ENCODE results near the gene ARL6. TPM values are rescaled to one million over a fixed set of nuclear protein-coding genes. Genes with fewer than 3 reads are reported as not detected.

Gene ARL6
- total RNA-seq, 4 donors from 2014 or later, result 14.6 to 42.5 (median 19.7) TPM

GRCh38 chr3:97738761-97739160, 25.8 kb upstream of the ARL6 start:
- no peaks in the 10 kb centered on the region for H3K27me3 ChIP-seq
- H3K4me3 ChIP-seq, result no peak overlapping the region
- H3K27ac ChIP-seq, result no peak overlapping the region
- H3K36me3 ChIP-seq, result no peaks in the 10 kb centered on the region
- no peaks in the 10 kb centered on the region for H3K9me3 ChIP-seq
- no peaks in the 10 kb centered on the region for H3K4me1 ChIP-seq
- DNase-seq, result no peak
- TF ChIP-seq POLR2A (IDR thresholded peaks at IDR 0.05) (no peak), CTCF (IDR thresholded peaks at IDR 0.05) (no peak)
- intact Hi-C loops (cut with DNase I; ENCODE audit: low total_unique reads), result no loop called here

GRCh38 chr3:97742036-97742435, 22.5 kb upstream of the ARL6 start:
- Histone ChIP-seq H3K4me3 (no peak overlapping the region), H3K27ac (no peak overlapping the region), H3K9me3 (no peaks in the 10 kb centered on the region), H3K4me1 (no peaks in the 10 kb centered on the region), H3K27me3 (no peaks in the 10 kb centered on the region), H3K36me3 (no peaks in the 10 kb centered on the region)
- DNase-seq, result no peak
- intact Hi-C loops (cut with DNase I; ENCODE audit: low total_unique reads), result no loop called here
- TF ChIP-seq CTCF (IDR thresholded peaks at IDR 0.05), result no peak
- TF ChIP-seq POLR2A (IDR thresholded peaks at IDR 0.05), result no peak

GRCh38 chr3:97744289-97744688, 20.3 kb upstream of the ARL6 start:
- H3K36me3 ChIP-seq, result no peaks in the 10 kb centered on the region
- H3K27ac ChIP-seq, result no peak overlapping the region
- TF ChIP-seq CTCF (IDR thresholded peaks at IDR 0.05) (no peak), POLR2A (IDR thresholded peaks at IDR 0.05) (no peak)
- H3K4me3 ChIP-seq, result no peak overlapping the region
- H3K27me3 ChIP-seq, result no peaks in the 10 kb centered on the region
- no peak for DNase-seq
- H3K4me1 ChIP-seq, result no peaks in the 10 kb centered on the region
- H3K9me3 ChIP-seq, result no peaks in the 10 kb centered on the region
- intact Hi-C loops (cut with DNase I; ENCODE audit: low total_unique reads), result no loop called here

GRCh38 chr3:97763586-97764406, 762 bp upstream of the ARL6 start:
- Histone ChIP-seq H3K4me3 (peak overlapping the region; percentile 73 to 83), H3K4me1 (peaks cover 0 to 7% of the 10 kb centered on the region in 2 donors), H3K27ac (peak overlapping the region; percentile 69 to 81), H3K27me3 (no peaks in the 10 kb centered on the region), H3K9me3 (no peaks in the 10 kb centered on the region), H3K36me3 (no peaks in the 10 kb centered on the region)
- TF ChIP-seq CTCF (IDR thresholded peaks at IDR 0.05) (no peak), POLR2A (IDR thresholded peaks at IDR 0.05) (no peak)
- intact Hi-C loops (cut with DNase I; ENCODE audit: low total_unique reads), result no loop called here
- no peak for DNase-seq

- H3K27ac ChIP-seq, result no peak overlapping the region
- no peaks in the 10 kb centered on the region for H3K27me3 ChIP-seq
- DNase-seq, result no peak
- H3K9me3 ChIP-seq, result no peaks in the 10 kb centered on the region
- H3K36me3 ChIP-seq, result no peaks in the 10 kb centered on the region
- H3K4me1 ChIP-seq, result peaks cover 0 to 7% of the 10 kb centered on the region in 2 donors
- TF ChIP-seq CTCF (IDR thresholded peaks at IDR 0.05) (no peak), POLR2A (IDR thresholded peaks at IDR 0.05) (no peak)
- intact Hi-C loops (cut with DNase I; ENCODE audit: low total_unique reads), result no loop called here
- peak overlapping the region in 1 of 2 donors; percentile 83 for H3K4me3 ChIP-seq
These were observed 778 bp downstream of the ARL6 start for GRCh38 chr3:97765336-97765735.
